LNCaP clone FGC (cell line): ENCODE results near the gene MARCHF6.
"Not testable (repeated sequence)": the region's sequence is repeated elsewhere in the genome, so short reads cannot be mapped to it uniquely, and the experiment has no call there.

Experiments used
- DNase-seq: peaks from one replicate; pipeline ENCODE4 v3.0.0-alpha.2; 2011; ENCODE audit warnings: low read depth
- H3K4me3 ChIP-seq: 2 replicates; pipeline ENCODE4 v1.5.1; 2011; ENCODE audit warnings: mild to moderate bottlenecking, low read depth, low read length, control low read depth
- CTCF ChIP-seq: IDR thresholded peaks from 2 replicates; pipeline ENCODE4 v1.5.1; 2012; ENCODE audit warnings: mild to moderate bottlenecking; ENCODE audit not compliant: control insufficient read depth, insufficient read depth; ENCODE audit errors: extremely low read depth

The MARCHF6 gene

GRCh38 chr5:10372726-10373709 is 19.5 kb downstream of the MARCHF6 start:
- no peak overlapping the region for H3K4me3 ChIP-seq
- no peak for TF ChIP-seq CTCF
- no peak for DNase-seq

GRCh38 chr5:10374046-10375022 is 20.8 kb downstream of the MARCHF6 start:
- H3K4me3 ChIP-seq, result no peak overlapping the region
- DNase-seq, result no peak
- TF ChIP-seq CTCF, result no peak

- DNase-seq, H3K4me3 ChIP-seq: not testable (repeated sequence)
These were observed 21.7 kb downstream of the MARCHF6 start for GRCh38 chr5:10375146-10375545.

GRCh38 chr5:10376544-10376943 is 23.0 kb downstream of the MARCHF6 start:
- DNase-seq, result no peak
- no peak for TF ChIP-seq CTCF
- H3K4me3 ChIP-seq, result no peak overlapping the region

GRCh38 chr5:10377081-10377480 is 23.6 kb downstream of the MARCHF6 start:
- no peak for DNase-seq
- H3K4me3 ChIP-seq, result no peak overlapping the region
- no peak for TF ChIP-seq CTCF

- TF ChIP-seq CTCF, result no peak
- DNase-seq, result no peak
- no peak overlapping the region for H3K4me3 ChIP-seq
These were observed 28.3 kb downstream of the MARCHF6 start for GRCh38 chr5:10381803-10382202.

GRCh38 chr5:10384483-10384882 is 31.0 kb downstream of the MARCHF6 start:
- H3K4me3 ChIP-seq, result no peak overlapping the region
- no peak for TF ChIP-seq CTCF
- no peak for DNase-seq
